ENCODE data around the gene OSBP2.
"Not testable (repeated sequence)": the region's sequence is repeated elsewhere in the genome, so short reads cannot be mapped to it uniquely, and the experiment has no call there.

The OSBP2 gene

GRCh38 chr22:30679895-30680690, 14.6 kb upstream of the OSBP2 start:
- not testable (repeated sequence) for DNase-seq

- DNase-seq, result no peak
These were observed 13.5 kb upstream of the OSBP2 start for GRCh38 chr22:30680991-30681770.

GRCh38 chr22:30681831-30682230, 12.8 kb upstream of the OSBP2 start:
- DNase-seq, result no peak

- DNase-seq, result no peak
These were observed 9.5 kb upstream of the OSBP2 start for GRCh38 chr22:30685178-30685577.

GRCh38 chr22:30687358-30687757, 7.3 kb upstream of the OSBP2 start:
- no peak for DNase-seq

- DNase-seq, result no peak
These were observed 5.1 kb upstream of the OSBP2 start for GRCh38 chr22:30689622-30690021.

GRCh38 chr22:30691204-30691603, 3.5 kb upstream of the OSBP2 start:
- DNase-seq, result no peak

GRCh38 chr22:30694171-30694639, 469 bp upstream of the OSBP2 start:
- peak; percentile 48 for DNase-seq

- DNase-seq, result no peak
These were observed 727 bp downstream of the OSBP2 start for GRCh38 chr22:30695351-30695851.

GRCh38 chr22:30695871-30696655, 1.4 kb downstream of the OSBP2 start:
- no peak for DNase-seq

- no peak for DNase-seq
These were observed 3.3 kb downstream of the OSBP2 start for GRCh38 chr22:30697975-30698374.

GRCh38 chr22:30701872-30702271, 7.2 kb downstream of the OSBP2 start:
- no peak for DNase-seq

- no peak for DNase-seq
These were observed 8.2 kb downstream of the OSBP2 start for GRCh38 chr22:30702856-30703255.

GRCh38 chr22:30704978-30705377, 10.3 kb downstream of the OSBP2 start:
- no peak for DNase-seq

GRCh38 chr22:30705710-30706651, 11.3 kb downstream of the OSBP2 start:
- no peak for DNase-seq

- DNase-seq, result not testable (repeated sequence)
These were observed 15.3 kb downstream of the OSBP2 start for GRCh38 chr22:30709980-30710379.

- DNase-seq, result no peak
These were observed 17.4 kb downstream of the OSBP2 start for GRCh38 chr22:30712094-30712493.

- no peak for DNase-seq
These were observed 19.4 kb downstream of the OSBP2 start for GRCh38 chr22:30714062-30714461.

GRCh38 chr22:30717331-30717921, 22.8 kb downstream of the OSBP2 start:
- DNase-seq, result no peak

- no peak for DNase-seq
These were observed 23.3 kb downstream of the OSBP2 start for GRCh38 chr22:30717952-30718351.

- no peak for DNase-seq
These were observed 23.8 kb downstream of the OSBP2 start for GRCh38 chr22:30718491-30718890.
